PC-3 (cell line): Measurements from ENCODE around the gene PRKAR1B.

Experiments
- CTCF ChIP-seq: fragments of 300-600 bp; sonication (generic); conservative IDR thresholded peaks from 2 replicates; pipeline ENCODE4 v1.5.1; 2017; ENCODE audit warnings: antibody characterized with exemption, low read depth, mild to moderate bottlenecking, low read length
- EZH2 ChIP-seq: fragments of 300-600 bp; sonication (generic); IDR thresholded peaks from one replicate; pipeline ENCODE4 v1.6.1; 2017; ENCODE audit warnings: antibody characterized with exemption, mild to moderate bottlenecking, low read length; ENCODE audit not compliant: unreplicated experiment

GRCh38 chr7:573933-574381 lies 153.1 kb downstream of the PRKAR1B start:
- TF ChIP-seq CTCF: no peak
- no peak for TF ChIP-seq EZH2
